Vagina (tissue), 2 donors: ENCODE results near the gene PARS2.

Experiments used
- POLR2A ChIP-seq, 2 donors: fragments of 450-650 bp; IDR thresholded peaks; one replicate each; pipeline ENCODE4 v1.6.1; 2017; ENCODE audit warnings: antibody characterized with exemption in 2 of 2, mild to moderate bottlenecking in 2 of 2, moderate library complexity in 2 of 2
- POLR2AphosphoS5 ChIP-seq, 2 donors: sonication (generic); formaldehyde crosslinking; IDR thresholded peaks; one replicate each; pipeline ENCODE4 v1.9.0; 2017; ENCODE audit warnings: antibody characterized with exemption in 2 of 2, mild to moderate bottlenecking in 2 of 2, low read depth in 1 of 2; ENCODE audit not compliant: insufficient read depth in 1 of 2
- TF ChIP-seq, protein P1 (sequence below), 3 experiments: fragments of 450-650 bp in 2 of 3; fragments of 200-600 bp in 1 of 3; sonication (generic) in 1 of 3; IDR thresholded peaks; one replicate each; pipeline ENCODE4 v1.5.1; 2017 to 2019; ENCODE audit warnings: antibody characterized with exemption in 3 of 3, mild to moderate bottlenecking in 2 of 3, moderate library complexity in 2 of 3

DNA sequence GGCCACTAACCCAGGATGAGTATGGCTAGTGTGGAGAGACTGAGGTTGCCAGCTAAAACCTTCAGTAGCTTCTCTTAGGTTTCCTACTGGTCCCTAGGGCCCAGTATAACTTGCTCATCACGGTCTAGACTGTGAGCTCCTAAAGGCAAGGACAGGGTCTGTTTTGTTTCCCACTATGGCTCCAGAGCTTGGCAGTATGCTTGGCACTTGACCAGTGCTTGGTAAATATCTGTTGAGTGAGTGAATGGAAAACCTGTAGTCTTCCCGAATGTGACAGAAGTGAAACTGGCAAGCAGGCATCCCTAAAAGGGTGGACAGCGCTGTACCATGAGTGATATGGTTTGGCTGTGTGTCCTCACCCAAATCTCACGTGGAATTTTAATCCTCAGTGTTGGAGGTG, 13.1 kb upstream of the PARS2 start:
- TF ChIP-seq, protein P1, sequence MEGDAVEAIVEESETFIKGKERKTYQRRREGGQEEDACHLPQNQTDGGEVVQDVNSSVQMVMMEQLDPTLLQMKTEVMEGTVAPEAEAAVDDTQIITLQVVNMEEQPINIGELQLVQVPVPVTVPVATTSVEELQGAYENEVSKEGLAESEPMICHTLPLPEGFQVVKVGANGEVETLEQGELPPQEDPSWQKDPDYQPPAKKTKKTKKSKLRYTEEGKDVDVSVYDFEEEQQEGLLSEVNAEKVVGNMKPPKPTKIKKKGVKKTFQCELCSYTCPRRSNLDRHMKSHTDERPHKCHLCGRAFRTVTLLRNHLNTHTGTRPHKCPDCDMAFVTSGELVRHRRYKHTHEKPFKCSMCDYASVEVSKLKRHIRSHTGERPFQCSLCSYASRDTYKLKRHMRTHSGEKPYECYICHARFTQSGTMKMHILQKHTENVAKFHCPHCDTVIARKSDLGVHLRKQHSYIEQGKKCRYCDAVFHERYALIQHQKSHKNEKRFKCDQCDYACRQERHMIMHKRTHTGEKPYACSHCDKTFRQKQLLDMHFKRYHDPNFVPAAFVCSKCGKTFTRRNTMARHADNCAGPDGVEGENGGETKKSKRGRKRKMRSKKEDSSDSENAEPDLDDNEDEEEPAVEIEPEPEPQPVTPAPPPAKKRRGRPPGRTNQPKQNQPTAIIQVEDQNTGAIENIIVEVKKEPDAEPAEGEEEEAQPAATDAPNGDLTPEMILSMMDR (IDR thresholded peaks at IDR 0.05), result no peak
- TF ChIP-seq POLR2A (IDR thresholded peaks at IDR 0.05) (no peak), POLR2AphosphoS5 (IDR thresholded peaks at IDR 0.05; ENCODE audit: insufficient read depth in 1 of 2, low read depth in 1 of 2) (no peak)
